Panc1 (cell line): Measurements from ENCODE around the gene PRDX3.

ENCODE experiments used
- POLR2AphosphoS5 ChIP-seq: IDR thresholded peaks from 2 replicates; pipeline ENCODE4 v1.6.1; 2012; ENCODE audit warnings: mild to moderate bottlenecking, low read depth, low read length, moderate library complexity
- TF ChIP-seq, protein P1 (sequence below): fragments of 450-650 bp; IDR thresholded peaks from 2 replicates; pipeline ENCODE4 v1.5.1; 2017; ENCODE audit warnings: mild to moderate bottlenecking
- TF ChIP-seq, protein P2 (sequence below), 2 experiments: IDR thresholded peaks; 2 replicates each; pipeline ENCODE4 v1.6.1; 2011 to 2012; ENCODE audit warnings: low read depth in 2 of 2, control low read depth in 1 of 2, low read length in 1 of 2, mild to moderate bottlenecking in 1 of 2, moderate library complexity in 1 of 2; ENCODE audit not compliant: insufficient read depth in 1 of 2

DNA sequence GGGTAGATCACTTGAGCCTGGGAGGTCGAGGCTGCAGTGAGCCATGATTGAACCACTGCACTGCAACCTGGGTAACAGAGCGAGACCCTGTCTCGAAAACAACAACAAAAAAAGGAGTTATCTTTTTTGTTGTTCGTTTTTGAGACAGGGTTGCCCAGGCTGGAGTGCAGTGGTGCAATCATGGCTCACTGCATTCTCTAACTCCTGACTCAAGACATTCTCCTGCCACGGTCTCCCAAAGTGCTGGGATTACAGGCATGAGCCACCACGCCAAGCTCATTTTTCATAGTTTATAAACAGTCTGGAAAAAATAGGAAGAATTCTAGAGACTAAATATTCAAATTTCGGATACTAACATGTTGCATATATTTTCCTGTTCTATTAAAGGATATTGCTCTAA is 42.5 kb downstream of the PRDX3 start:
- TF ChIP-seq, protein P1, sequence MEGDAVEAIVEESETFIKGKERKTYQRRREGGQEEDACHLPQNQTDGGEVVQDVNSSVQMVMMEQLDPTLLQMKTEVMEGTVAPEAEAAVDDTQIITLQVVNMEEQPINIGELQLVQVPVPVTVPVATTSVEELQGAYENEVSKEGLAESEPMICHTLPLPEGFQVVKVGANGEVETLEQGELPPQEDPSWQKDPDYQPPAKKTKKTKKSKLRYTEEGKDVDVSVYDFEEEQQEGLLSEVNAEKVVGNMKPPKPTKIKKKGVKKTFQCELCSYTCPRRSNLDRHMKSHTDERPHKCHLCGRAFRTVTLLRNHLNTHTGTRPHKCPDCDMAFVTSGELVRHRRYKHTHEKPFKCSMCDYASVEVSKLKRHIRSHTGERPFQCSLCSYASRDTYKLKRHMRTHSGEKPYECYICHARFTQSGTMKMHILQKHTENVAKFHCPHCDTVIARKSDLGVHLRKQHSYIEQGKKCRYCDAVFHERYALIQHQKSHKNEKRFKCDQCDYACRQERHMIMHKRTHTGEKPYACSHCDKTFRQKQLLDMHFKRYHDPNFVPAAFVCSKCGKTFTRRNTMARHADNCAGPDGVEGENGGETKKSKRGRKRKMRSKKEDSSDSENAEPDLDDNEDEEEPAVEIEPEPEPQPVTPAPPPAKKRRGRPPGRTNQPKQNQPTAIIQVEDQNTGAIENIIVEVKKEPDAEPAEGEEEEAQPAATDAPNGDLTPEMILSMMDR: no peak
- TF ChIP-seq, protein P2, sequence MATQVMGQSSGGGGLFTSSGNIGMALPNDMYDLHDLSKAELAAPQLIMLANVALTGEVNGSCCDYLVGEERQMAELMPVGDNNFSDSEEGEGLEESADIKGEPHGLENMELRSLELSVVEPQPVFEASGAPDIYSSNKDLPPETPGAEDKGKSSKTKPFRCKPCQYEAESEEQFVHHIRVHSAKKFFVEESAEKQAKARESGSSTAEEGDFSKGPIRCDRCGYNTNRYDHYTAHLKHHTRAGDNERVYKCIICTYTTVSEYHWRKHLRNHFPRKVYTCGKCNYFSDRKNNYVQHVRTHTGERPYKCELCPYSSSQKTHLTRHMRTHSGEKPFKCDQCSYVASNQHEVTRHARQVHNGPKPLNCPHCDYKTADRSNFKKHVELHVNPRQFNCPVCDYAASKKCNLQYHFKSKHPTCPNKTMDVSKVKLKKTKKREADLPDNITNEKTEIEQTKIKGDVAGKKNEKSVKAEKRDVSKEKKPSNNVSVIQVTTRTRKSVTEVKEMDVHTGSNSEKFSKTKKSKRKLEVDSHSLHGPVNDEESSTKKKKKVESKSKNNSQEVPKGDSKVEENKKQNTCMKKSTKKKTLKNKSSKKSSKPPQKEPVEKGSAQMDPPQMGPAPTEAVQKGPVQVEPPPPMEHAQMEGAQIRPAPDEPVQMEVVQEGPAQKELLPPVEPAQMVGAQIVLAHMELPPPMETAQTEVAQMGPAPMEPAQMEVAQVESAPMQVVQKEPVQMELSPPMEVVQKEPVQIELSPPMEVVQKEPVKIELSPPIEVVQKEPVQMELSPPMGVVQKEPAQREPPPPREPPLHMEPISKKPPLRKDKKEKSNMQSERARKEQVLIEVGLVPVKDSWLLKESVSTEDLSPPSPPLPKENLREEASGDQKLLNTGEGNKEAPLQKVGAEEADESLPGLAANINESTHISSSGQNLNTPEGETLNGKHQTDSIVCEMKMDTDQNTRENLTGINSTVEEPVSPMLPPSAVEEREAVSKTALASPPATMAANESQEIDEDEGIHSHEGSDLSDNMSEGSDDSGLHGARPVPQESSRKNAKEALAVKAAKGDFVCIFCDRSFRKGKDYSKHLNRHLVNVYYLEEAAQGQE (IDR thresholded peaks at IDR 0.05; ENCODE audit: insufficient read depth in 1 of 2, low read depth in 2 of 2, low read length in 1 of 2): no peak
- TF ChIP-seq POLR2AphosphoS5: no peak
